Panc1 (cell line): ENCODE data around the gene ZSCAN20. TPM values are rescaled to one million over a fixed set of nuclear protein-coding genes. Genes with fewer than 3 reads are reported as not detected.

Experiments
- ATAC-seq: fragments of 200-7000 bp; cut with Tn5 transposase; 2 replicates; pipeline ENCODE4 v1.9.1; 2020; ENCODE audit warnings: mild to moderate bottlenecking, moderate library complexity
- BruUV-seq: library from RNA; stranded (reverse); fragments of 400-500 nt; replicated peaks from 2 replicates; lab custom pipeline; 2021; lab: Mats Ljungman, UMichigan
- CTCF ChIA-PET: fragments of 300-600 bp; sonication (Branson Sonifier 250); formaldehyde crosslinking; loops from one replicate; lab custom pipeline; 2022; ENCODE audit warnings: antibody characterized with exemption; lab: Charles Lee
- POLR2A ChIA-PET: fragments of 300-600 bp; sonication (Branson Sonifier 250); formaldehyde crosslinking; loops from one replicate; lab custom pipeline; 2022; ENCODE audit warnings: antibody characterized with exemption; lab: Charles Lee
- DNase-seq: peaks from one replicate; pipeline ENCODE4 v3.0.0-alpha.2; 2010; ENCODE audit warnings: low read depth, low spot score
- H3K27ac ChIP-seq: 2 replicates; pipeline ENCODE4 v1.5.1; 2011; ENCODE audit warnings: mild to moderate bottlenecking, low read length, inconsistent platforms
- H3K27me3 ChIP-seq: fragments of 200-500 bp; sonication (Bioruptor generic); 2 replicates; pipeline ENCODE4 v1.6.0; 2014; ENCODE audit warnings: low read length, inconsistent platforms; ENCODE audit not compliant: control insufficient read depth, insufficient read depth
- H3K36me3 ChIP-seq: fragments of 200-500 bp; sonication (Bioruptor generic); 2 replicates; pipeline ENCODE4 v1.5.1; 2014; ENCODE audit warnings: inconsistent platforms, mild to moderate bottlenecking, low read length, moderate library complexity; ENCODE audit not compliant: control insufficient read depth, insufficient read depth
- H3K4me1 ChIP-seq: 2 replicates; pipeline ENCODE4 v1.5.1; 2011; ENCODE audit warnings: inconsistent platforms, mild to moderate bottlenecking, low read length, moderate library complexity; ENCODE audit not compliant: control insufficient read depth, insufficient read depth
- H3K4me3 ChIP-seq, 2 experiments: 2 replicates each; pipeline ENCODE4 v1.5.1; 2011 to 2012; ENCODE audit warnings: low read depth in 2 of 2, low read length in 2 of 2, mild to moderate bottlenecking in 2 of 2, inconsistent platforms in 1 of 2, moderate library complexity in 1 of 2
- H3K9me3 ChIP-seq: fragments of 200-500 bp; sonication (Bioruptor generic); 2 replicates; pipeline ENCODE4 v1.5.1; 2014; ENCODE audit warnings: low read depth, mild to moderate bottlenecking, inconsistent platforms, low read length, moderate library complexity; ENCODE audit not compliant: control insufficient read depth, insufficient read depth
- CTCF ChIP-seq: fragments of 450-650 bp; IDR thresholded peaks from 2 replicates; pipeline ENCODE4 v1.5.1; 2017; ENCODE audit warnings: mild to moderate bottlenecking
- POLR2AphosphoS5 ChIP-seq: IDR thresholded peaks from 2 replicates; pipeline ENCODE4 v1.6.1; 2012; ENCODE audit warnings: mild to moderate bottlenecking, low read depth, low read length, moderate library complexity
- REST ChIP-seq, 2 experiments: IDR thresholded peaks; 2 replicates each; pipeline ENCODE4 v1.6.1; 2011 to 2012; ENCODE audit warnings: low read depth in 2 of 2, control low read depth in 1 of 2, low read length in 1 of 2, mild to moderate bottlenecking in 1 of 2, moderate library complexity in 1 of 2; ENCODE audit not compliant: insufficient read depth in 1 of 2
- SIN3A ChIP-seq: IDR thresholded peaks from 2 replicates; pipeline ENCODE4 v1.6.1; 2012; ENCODE audit warnings: low read depth, mild to moderate bottlenecking, low read length, moderate library complexity, borderline replicate concordance; ENCODE audit not compliant: insufficient read depth
- TCF7L2 ChIP-seq: IDR thresholded peaks from 2 replicates; pipeline ENCODE4 v1.6.1; 2011; ENCODE audit warnings: mild to moderate bottlenecking, low read depth, low read length, inconsistent platforms
- in situ Hi-C: cut with HindIII; loops from 2 replicates; pipeline ENCODE4 v1.10.0; 2016; ENCODE audit warnings: low sequenced_read_pairs, low pct_unique_long_range_greater_than_20kb
- intact Hi-C: fragments of 100-400 bp; cut with micrococcal nuclease; formaldehyde crosslinking; loops from one replicate; pipeline ENCODE4 v1.10.0; 2022; ENCODE audit not compliant: unreplicated experiment
- total RNA-seq: library from RNA; stranded (reverse); gene quantifications from one replicate; pipeline ENCODE4 v1.2.1, GENCODE V29; 2021; ENCODE audit not compliant: unreplicated experiment

ZSCAN20 gene
- total RNA-seq, 1 experiment from 2014 or later, result 6.9 TPM

GRCh38 chr1:33468011-33468410, 4.4 kb upstream of the ZSCAN20 start:
- Histone ChIP-seq H3K9me3 (no peaks in the 10 kb centered on the region), H3K36me3 (peaks cover 3% of the 10 kb centered on the region; the same call in 1 of the 2 replicates), H3K27me3 (no peaks in the 10 kb centered on the region), H3K4me1 (no peaks in the 10 kb centered on the region), H3K27ac (no peak overlapping the region), H3K4me3 (no peak overlapping the region)
- BruUV-seq, result no TSS peak
- ChIA-PET POLR2A (no interaction called here), CTCF (interaction anchor here (0.9 kb wide), 1 partner anchor 131 kb away, joined by 3 read pairs; no protein-coding TSS in a partner anchor)
- intact Hi-C loops, result no loop called here
- no peak for ATAC-seq
- TF ChIP-seq TCF7L2 (no peak), POLR2AphosphoS5 (no peak), SIN3A (no peak)
- in situ Hi-C loops, result no loop called here
- no peak for DNase-seq

- in situ Hi-C loops, result no loop called here
- ChIA-PET CTCF (interaction anchor here (0.6 to 0.9 kb wide), 2 partner anchors 13 to 132 kb away, joined by 3 to 5 read pairs; no protein-coding TSS in a partner anchor), POLR2A (no interaction called here)
- H3K36me3 ChIP-seq, result peaks cover 4% of the 10 kb centered on the region; the same call in 1 of the 2 replicates
- no peaks in the 10 kb centered on the region for H3K4me1 ChIP-seq
- intact Hi-C loops, result no loop called here
- no peaks in the 10 kb centered on the region for H3K9me3 ChIP-seq
- no peak overlapping the region for H3K4me3 ChIP-seq
- TF ChIP-seq CTCF, result no peak
- TF ChIP-seq TCF7L2, result no peak
- TF ChIP-seq SIN3A, result no peak
- no peak for TF ChIP-seq POLR2AphosphoS5
- TF ChIP-seq REST (IDR thresholded peaks at IDR 0.05; ENCODE audit: insufficient read depth in 1 of 2, low read depth in 2 of 2, low read length in 1 of 2), result no peak
- BruUV-seq, result no TSS peak
- no peaks in the 10 kb centered on the region for H3K27me3 ChIP-seq
- DNase-seq, result no peak
- ATAC-seq, result no peak
- H3K27ac ChIP-seq, result no peak overlapping the region
These were observed 3.9 kb upstream of the ZSCAN20 start for GRCh38 chr1:33468531-33468930.

- H3K27ac ChIP-seq, result no peak overlapping the region
- H3K4me1 ChIP-seq, result no peaks in the 10 kb centered on the region
- CTCF ChIA-PET, result interaction anchor here (0.6 to 0.9 kb wide), 2 partner anchors 13 to 132 kb away, joined by 3 to 5 read pairs; no protein-coding TSS in a partner anchor
- no peak overlapping the region for H3K4me3 ChIP-seq
- no TSS peak for BruUV-seq
- ATAC-seq (no peak), DNase-seq (no peak)
- H3K9me3 ChIP-seq, result no peaks in the 10 kb centered on the region
- POLR2A ChIA-PET, result no interaction called here
- intact Hi-C loops (no loop called here), in situ Hi-C loops (no loop called here)
- H3K27me3 ChIP-seq, result no peaks in the 10 kb centered on the region
- no peak for TF ChIP-seq TCF7L2
- no peak for TF ChIP-seq POLR2AphosphoS5
- no peak for TF ChIP-seq REST (IDR thresholded peaks at IDR 0.05; ENCODE audit: insufficient read depth in 1 of 2, low read depth in 2 of 2, low read length in 1 of 2)
- no peak for TF ChIP-seq CTCF
- TF ChIP-seq SIN3A, result no peak
- peaks cover 4% of the 10 kb centered on the region; the same call in 1 of the 2 replicates for H3K36me3 ChIP-seq
These were observed 3.5 kb upstream of the ZSCAN20 start for GRCh38 chr1:33468967-33469366.
